ENCODE measurements around the gene KRT74.

Gene KRT74

DNA sequence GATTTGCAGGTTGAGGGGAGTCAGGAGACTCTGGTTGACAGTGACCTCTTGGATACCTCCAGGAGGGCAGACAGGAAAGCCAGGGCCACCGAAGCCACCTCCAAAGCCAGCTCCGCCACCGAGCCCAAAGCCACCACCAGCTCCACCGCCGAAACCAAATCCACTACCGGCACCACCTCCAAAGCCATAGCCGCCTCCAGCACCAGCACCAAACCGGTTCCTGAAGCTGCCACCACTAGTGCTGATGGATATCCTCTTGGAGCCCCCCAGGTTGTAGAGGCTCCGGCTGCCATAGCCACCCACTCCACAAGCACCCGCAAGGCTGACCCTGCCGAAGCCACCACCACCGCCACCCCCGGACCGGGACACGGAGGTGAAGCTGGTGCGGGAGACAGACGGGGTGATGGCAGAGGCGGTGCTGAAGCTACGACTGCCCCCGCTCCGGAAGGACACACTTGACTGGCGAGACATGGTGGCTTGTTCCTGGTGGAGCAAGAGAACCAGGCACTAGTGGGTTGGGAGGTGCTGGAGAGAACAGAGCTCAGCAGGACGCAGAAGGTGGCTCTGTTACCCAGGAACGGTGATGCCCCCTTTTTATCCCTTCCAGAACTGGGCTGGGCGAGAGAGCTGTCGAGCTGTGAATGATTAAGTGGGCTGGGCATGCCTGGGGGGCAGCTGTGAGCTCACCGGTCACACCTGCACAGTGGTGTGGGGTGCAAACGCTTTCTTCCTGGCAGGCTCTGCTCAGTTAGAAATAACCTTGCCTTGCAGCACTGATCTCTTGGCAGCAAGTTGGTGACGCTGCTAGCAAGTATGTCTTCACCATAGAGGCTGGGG lies 53.6 kb downstream of the KRT74 start, which contains the start of gene KRT5:
TSS of gene KRT5 (minus strand) at position 569 of the 837 bp plus-strand sequence. CDS start at position 471, 98 bp downstream.
- no peak for DNase-seq (ENCODE audit: low spot score)

DNA sequence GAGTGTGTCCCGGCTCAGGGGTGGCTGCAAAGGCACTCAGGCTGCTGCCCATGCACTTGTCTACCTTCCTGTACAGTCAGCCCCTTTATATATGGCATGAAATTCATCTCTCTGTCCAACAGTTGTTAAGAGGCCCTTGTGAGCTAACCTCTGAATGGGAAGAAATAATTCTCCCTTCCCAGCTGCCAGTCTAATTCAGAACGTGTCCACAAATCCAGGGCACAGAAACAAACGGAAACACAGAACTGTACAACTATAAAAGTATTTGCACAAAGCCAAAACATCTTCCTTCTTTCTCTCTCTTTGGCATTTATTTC lies 54.3 kb downstream of the KRT74 start:
- no peak for DNase-seq (ENCODE audit: low spot score)

DNA sequence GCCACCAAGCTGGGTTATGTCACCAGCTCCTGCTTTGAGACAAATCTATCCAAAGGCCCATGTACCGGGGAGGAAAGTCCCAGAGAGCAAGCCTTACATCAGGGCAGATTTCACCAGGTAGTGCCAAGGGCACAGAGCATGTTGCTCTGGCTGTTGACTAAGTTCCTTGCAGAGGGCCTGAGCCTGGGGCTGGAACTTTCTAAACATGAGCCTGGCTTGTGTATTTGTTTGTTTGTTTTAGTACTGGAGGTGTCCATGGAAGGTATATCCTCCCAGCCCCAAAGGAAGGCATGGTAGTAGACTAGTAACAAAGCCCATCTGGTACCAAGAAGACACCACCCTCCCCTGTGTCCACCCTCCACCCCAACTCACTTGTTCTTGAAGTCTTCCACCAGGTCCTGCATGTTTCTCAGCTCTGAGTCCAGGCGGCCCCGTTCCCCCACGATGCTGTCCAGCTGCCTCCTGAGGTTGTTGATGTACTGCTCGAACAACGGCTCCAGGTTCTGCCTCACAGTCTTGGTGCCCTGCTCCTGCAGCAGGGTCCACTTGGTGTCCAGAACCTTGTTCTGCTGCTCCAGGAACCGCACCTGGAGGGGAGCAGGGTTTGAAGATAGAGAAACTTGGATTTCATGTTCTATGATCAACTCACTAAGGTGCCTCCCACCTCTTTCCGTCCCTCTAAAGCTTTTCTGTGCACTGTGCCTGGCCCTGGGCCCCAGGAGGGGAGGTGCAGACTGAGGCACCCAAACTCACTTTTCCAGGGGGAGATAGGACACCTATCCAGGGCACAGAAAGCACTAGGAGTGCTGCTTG lies 54.9 kb downstream of the KRT74 start:
- DNase-seq (ENCODE audit: low spot score), result no peak

DNA sequence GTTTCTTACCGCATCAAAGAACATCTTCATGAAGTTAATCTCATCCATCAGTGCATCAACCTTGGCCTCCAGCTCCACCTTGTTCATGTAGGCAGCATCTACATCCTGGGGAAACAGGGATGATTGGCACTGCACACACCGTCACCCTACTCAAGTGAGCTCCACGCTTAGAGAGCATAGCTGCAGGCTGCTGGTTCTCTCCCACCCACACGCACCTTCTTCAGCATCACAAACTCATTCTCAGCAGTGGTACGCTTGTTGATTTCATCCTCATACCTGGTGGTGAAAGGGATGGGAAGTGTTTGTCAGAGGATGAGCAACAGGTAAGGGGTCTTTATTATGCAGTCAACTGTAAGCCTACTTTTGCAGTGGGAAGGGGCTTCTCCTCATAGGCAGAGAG lies 55.8 kb downstream of the KRT74 start:
- DNase-seq (ENCODE audit: low spot score), result no peak

DNA sequence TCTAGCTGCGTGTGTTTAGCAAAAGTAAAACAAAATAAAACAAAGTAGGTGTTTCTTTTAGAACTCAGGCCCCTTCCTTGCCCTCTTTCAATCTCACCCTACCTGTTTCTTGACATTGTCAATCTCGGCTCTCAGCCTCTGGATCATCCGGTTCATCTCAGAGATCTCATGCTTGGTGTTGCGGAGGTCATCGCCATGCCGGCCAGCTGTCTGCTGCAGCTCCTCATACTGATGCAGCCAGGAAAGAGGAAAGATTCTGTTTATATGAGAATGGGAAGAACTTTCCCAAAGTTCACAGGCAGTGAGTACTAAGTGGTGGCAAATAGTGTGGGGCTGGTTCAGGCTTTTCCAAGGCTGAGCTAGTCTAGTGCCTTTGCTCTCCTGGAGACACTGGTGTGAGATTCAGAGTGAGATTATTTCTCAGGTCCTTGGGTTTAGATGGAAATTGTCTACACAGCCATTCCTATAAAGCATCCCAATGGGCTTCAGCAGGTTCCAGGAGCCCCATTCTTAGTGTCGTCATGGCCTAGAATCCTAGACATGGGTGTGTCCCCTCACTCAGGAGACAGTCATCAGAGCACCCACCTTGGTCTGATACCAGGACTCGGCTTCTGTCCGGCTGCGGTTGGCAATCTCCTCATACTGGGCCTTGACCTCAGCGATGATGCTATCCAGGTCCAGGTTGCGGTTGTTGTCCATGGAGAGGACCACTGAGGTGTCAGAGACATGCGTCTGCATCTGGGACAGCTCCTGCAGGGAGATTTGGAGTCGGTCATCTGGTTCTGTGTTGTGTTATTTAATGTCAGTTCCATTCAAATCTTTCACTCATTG lies 56.4 kb downstream of the KRT74 start:
- DNase-seq (ENCODE audit: low spot score), result no peak

DNA sequence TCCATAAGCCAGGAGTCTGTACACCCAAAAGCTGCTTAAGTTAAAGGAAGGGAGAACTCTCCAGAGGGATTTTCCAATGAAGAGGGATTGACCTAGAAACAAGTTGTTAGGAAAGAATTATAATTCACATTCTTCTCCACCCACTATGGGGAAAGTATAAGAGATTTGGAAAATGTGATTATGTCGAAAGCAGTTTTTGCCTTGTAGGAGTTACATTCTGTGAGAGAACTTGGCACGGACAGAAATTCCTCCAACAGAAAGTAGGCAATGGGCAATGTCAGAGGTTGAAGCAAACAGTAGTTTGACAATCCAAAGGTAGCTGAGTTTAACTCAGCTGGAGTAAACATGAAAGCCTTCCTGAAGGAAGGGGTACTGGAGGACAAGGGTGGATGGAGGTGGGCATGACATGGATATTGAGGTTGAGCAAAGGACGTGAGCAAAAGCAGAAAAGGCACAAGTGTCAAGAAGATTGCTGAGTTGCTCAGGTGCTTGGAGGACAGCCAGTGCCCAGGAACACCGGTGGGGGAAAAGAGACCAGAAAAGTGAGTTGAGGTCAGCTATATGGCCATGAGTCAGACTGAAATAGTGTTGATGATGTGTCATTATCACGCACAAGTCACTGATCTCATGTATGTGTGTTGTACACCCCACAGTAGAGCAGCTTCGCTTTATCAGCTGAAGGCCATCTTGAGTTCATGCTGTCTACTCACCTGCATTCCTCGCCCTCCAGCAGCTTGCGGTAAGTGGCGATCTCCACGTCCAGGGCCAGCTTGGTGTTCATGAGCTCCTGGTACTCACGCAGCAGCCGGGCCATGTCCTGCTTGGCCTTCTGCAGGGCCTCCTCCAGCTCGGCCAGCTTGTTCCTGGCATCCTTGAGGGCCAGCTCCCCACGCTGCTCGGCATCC lies 57.5 kb downstream of the KRT74 start:
- DNase-seq (ENCODE audit: low spot score), result no peak

Data from HuH-7.5 (cell line).